ENCODE data around the gene ABCC3.

Gene ABCC3

GRCh38 chr17:50645748-50646682 lies 11.3 kb downstream of the ABCC3 start:
- DNase-seq = no peak

GRCh38 chr17:50647187-50647586 lies 12.5 kb downstream of the ABCC3 start:
- DNase-seq = no peak

GRCh38 chr17:50649042-50649908 lies 14.6 kb downstream of the ABCC3 start:
- no peak for DNase-seq

DNA sequence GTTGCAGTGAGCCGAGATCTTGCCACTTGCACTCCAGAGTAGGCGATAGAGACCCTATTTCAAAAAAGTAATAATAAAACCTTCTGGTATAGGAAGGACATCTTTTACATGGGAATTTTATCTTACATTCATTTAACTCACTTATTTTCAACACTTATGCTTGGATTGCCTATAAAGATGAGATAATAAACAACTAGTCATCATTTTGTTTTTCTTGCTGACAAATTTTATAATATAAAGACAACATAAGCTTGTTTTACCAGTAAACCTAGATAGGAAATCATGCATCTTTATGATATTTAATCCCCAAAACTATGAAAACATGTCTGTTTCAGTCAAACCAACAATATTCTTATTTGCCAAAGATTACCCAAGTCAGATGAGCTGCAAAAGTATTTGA lies 17.0 kb downstream of the ABCC3 start:
- no peak for DNase-seq

DNA sequence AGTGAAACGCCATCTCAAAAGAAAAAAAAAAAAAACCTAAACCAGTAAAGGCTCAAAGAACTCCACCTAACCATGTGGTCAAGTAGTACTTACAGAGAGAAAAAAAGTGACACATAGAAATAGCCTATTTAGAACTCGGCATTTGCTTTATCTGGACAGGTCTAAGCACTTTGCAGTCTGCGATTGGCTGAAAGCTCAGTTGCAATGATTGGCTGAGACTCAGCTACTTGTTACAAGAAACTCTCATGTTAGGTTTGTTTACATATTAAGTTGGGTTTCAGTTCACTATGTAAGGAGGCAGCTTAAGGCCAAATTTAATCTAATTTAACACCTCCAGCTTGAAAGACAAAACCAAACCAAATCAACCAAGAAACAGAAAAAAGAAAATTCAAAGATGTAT lies 19.1 kb downstream of the ABCC3 start:
- DNase-seq = no peak

- no peak for DNase-seq
Measured at GRCh38 chr17:50656509-50656908, 21.8 kb downstream of the ABCC3 start.

DNA sequence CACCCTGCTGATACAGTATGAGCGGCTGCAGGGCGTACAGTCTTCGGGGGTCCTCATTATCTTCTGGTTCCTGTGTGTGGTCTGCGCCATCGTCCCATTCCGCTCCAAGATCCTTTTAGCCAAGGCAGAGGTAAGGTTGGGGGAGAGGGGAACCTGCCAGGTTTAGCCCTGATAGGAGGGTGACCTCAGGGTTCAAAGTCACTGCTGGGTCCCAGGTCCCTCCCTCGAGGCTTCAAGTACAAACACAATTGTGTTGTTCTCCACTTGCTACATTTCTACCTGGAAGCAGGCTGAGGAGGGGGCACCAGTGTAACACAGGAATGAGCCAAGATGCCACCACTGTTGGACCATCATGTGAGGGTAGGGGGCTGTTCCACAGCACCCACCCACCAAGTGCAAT lies 22.4 kb downstream of the ABCC3 start:
- DNase-seq = no peak

- no peak for DNase-seq
Measured at GRCh38 chr17:50657627-50658026, 22.9 kb downstream of the ABCC3 start.

GRCh38 chr17:50658616-50659015 lies 23.9 kb downstream of the ABCC3 start:
- DNase-seq = no peak

DNA sequence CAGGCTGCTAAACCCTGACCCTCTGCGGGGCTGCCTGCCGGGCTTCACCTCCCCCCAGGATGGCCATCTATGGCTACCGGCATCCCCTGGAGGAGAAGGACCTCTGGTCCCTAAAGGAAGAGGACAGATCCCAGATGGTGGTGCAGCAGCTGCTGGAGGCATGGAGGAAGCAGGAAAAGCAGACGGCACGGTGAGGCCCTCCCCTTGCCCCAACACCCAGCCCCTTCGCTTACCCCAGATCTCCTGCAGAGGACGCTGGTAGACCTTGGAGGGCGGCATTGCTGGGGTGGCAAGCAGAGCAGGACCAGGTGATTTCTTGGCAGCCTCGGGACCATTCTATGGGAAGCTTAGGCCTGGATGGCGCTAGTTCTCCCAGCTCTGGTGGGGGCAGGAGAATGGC lies 24.5 kb downstream of the ABCC3 start:
- DNase-seq = no peak

DNA sequence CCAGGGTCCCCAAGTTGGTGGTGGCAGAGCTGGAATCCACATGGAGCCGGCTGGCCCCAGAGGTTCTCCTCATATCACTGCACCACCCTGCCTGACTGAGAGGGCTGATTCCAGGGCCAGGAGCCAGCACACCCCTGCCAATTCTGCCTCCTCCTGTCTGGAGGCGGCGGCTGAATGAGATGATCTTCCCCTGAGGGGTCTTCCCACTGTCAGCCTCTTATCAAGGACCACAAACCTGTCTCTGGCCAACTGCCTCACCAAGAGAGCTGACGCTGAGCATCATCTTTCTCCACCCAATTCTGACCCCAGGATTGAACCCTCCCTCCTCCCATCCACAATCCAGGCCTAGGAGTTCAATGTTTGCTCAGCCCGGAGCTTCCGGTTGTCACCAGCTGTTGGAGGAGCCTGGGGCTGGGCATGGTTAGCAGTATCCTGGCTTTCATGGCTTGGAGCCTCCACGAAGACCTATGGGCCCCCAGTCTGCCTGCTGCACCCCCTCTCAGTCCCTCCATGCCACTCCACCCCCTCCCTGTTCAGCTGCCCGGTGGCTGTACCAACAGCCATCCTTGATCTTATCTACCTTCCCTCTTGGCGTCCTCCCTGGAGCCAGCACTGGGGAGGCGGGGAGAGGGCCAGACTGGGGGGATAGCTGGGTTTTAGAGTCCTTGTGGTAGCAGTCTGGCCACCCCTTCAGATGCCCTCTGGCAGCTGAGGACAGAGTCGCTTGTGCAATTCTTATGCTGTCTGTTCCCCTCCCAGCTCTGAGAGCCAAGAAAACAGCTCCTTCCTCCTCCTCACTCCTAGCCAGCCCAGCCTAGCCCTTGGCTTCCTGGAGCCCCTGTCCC lies 25.6 kb downstream of the ABCC3 start:
- no peak for DNase-seq

- DNase-seq = no peak
Measured at GRCh38 chr17:50660887-50661345, 26.2 kb downstream of the ABCC3 start.

DNA sequence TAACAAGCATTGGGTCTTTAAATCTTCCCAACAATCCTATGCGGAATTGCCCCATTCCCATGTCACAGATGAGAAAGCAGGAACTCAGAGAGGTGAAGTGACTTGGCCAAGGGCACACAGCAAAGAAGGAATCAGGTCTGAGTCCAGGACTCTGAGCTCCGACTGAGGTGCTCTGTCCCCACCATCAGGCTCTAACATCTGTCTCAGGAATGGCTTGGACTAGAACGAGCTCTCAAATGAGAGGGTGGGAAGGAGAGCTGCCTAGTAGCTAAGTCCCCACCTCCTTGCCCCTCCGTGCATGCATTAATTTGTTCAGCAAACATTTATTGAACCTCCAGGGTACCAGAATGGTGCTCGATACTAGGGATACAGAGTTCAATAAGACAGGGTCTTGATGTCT lies 26.7 kb downstream of the ABCC3 start:
- DNase-seq = no peak

- no peak for DNase-seq
Measured at GRCh38 chr17:50661795-50662391, 27.2 kb downstream of the ABCC3 start.

- DNase-seq = no peak
Measured at GRCh38 chr17:50662632-50663225, 28.0 kb downstream of the ABCC3 start.

DNA sequence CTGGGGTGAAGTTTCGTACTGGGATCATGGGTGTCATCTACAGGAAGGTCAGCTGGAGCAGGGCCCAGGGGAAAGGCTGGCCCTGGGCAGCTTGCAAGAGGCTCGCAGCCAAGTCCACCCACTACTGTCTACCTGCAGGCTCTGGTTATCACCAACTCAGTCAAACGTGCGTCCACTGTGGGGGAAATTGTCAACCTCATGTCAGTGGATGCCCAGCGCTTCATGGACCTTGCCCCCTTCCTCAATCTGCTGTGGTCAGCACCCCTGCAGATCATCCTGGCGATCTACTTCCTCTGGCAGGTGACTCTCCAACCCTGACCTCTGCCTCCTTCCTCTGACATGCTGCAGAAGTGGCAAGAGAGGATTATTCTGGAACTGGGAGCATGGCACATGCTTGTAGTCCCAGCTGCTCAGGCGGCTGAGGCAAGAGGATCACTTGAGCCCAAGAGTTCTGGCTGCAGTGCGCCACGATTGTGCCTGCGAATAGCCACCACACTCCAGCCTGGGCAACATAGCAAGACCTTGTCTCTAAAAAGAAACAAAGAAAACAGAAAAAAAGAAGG lies 29.2 kb downstream of the ABCC3 start:
- DNase-seq = no peak

DNA sequence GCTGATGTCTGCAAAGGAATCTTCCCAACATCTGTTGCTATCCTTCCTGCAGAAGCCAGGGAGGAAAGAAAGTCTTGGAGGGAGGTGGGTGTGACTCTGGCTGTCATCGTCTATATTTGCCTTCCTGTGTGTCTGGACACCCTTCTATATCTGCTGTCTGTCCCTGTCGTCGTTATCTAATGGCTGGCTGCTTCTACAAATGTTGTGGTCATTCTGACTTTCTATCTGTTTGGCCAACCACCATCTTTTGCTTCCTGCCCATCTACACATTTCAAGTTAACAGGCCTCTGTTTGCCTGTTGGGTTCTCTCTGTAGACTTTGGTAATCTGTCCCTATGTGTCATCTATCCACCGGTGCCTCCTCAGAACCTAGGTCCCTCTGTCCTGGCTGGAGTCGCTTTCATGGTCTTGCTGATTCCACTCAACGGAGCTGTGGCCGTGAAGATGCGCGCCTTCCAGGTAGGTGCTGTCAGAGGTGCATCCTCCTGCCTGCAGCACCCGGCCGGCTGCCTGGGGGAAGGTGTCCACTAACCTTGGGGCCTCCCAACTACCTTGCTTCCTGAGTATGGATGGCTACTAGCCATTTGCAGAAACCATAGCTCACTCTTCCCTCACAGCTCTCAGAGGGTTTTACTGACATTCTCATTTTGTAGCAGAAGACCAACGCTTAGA lies 30.2 kb downstream of the ABCC3 start:
- no peak for DNase-seq

DNA sequence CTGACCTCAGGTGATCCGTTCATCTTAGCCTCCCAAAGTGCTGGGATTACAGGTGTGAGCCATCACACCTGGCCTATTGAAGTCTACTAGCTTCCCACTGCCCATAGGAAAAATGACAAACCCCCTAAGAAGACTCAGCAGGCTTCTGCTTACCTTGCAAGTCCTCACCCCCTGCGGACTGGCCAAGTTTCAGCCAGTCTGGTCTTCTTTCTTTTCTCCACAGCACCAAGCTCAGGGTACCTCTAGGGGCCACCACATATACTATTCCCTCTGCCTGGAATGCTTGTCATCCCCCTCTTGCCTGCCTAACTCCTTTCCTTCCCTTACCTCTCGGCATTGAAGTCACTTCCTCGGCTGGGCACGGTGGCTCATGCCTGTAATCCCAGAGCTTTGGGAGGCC lies 31.2 kb downstream of the ABCC3 start:
- no peak for DNase-seq

DNA sequence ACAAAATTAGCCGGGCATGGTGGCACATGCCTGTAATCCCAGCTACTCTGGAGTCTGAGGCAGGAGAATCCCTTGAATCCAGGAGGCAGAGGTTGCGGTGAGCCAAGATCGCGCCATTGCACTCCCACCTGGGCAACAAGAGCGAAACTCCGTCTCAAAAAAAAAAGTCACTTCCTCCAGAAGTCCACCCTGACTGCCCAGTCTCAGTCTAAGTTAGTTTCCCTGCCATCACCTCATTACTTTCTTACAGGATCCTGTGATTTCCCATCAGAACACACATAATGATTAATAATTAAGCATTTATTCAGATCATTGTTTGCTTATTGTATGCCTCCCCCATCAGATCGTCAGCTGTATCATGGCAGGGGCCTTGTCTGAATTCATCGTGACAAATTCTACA lies 31.6 kb downstream of the ABCC3 start:
- DNase-seq = no peak

GRCh38 chr17:50667259-50668024 lies 32.8 kb downstream of the ABCC3 start:
- no peak for DNase-seq

Data from hippocampal formation (tissue), 2 donors.